A549 (cell line): ENCODE results near the gene ARMC6. TPM values are rescaled to one million over a fixed set of nuclear protein-coding genes. Genes with fewer than 3 reads are reported as not detected.

ENCODE experiments used
- ATAC-seq, 2 experiments: fragments of 200-7000 bp in 1 of 2; fragments of >200 bp in 1 of 2; cut with Nextera tagmentation in 1 of 2; cut with Tn5 transposase in 1 of 2; 3 replicates each; pipeline versions ENCODE4 v1.8.0 to v1.9.1; 2018 to 2020; ENCODE audit warnings: mild to moderate bottlenecking in 1 of 2, moderate library complexity in 1 of 2
- CTCF ChIA-PET: fragments of 300-600 bp; sonication (Branson Sonifier 250); formaldehyde crosslinking; extraction: SDS; loops from one replicate; lab custom pipeline; 2021; ENCODE audit warnings: antibody characterized with exemption, inconsistent platforms; lab: Yijun Ruan, JAX
- POLR2A ChIA-PET: fragments of 350-600 bp; formaldehyde crosslinking; extraction: SDS; loops from one replicate; lab custom pipeline; 2021; ENCODE audit warnings: antibody characterized with exemption, inconsistent platforms; lab: Yijun Ruan, JAX
- DNase-seq, 2 experiments: peaks; one replicate each; pipeline versions ENCODE4 v3.0.0 to v3.0.0-alpha.2; 2011 to 2016; ENCODE audit warnings: low read depth in 1 of 2, low spot score in 1 of 2
- FAIRE-seq: peaks from 2 replicates; lab custom pipeline; 2011; peaks lifted over from hg19 to GRCh38; lab: Jason Lieb, UNC
- H3K27ac ChIP-seq, 2 experiments: fragments of >200 bp; sonication (Bioruptor Twin); formaldehyde crosslinking; 3 replicates each; pipeline ENCODE4 v1.5.1; 2016 to 2017
- H3K4me1 ChIP-seq: fragments of >200 bp; sonication (Bioruptor Twin); formaldehyde crosslinking; 3 replicates; pipeline ENCODE4 v1.6.1; 2016
- H3K4me2 ChIP-seq: fragments of >200 bp; sonication (Bioruptor Twin); formaldehyde crosslinking; 3 replicates; pipeline ENCODE4 v1.6.1; 2016
- H3K4me3 ChIP-seq: fragments of >200 bp; sonication (Bioruptor Twin); formaldehyde crosslinking; 3 replicates; pipeline ENCODE4 v1.5.1; 2016
- H3K9me3 ChIP-seq: fragments of >200 bp; sonication (Bioruptor Twin); formaldehyde crosslinking; 3 replicates; pipeline ENCODE4 v1.6.1; 2016
- BCL3 ChIP-seq: fragments of >200 bp; sonication (Bioruptor Twin); formaldehyde crosslinking; IDR thresholded peaks from 3 replicates; pipeline ENCODE4 v1.6.1; 2016
- CBX2 ChIP-seq: fragments of 200-600 bp; sonication (generic); IDR thresholded peaks from 2 replicates; pipeline ENCODE4 v1.6.1; 2016; ENCODE audit warnings: low read depth, mild to moderate bottlenecking, borderline replicate concordance
- CHD2 ChIP-seq: fragments of 150-350 bp; IDR thresholded peaks from 2 replicates; pipeline ENCODE4 v1.6.1; 2014; ENCODE audit warnings: low read length; ENCODE audit not compliant: partially characterized antibody
- E2F6 ChIP-seq: IDR thresholded peaks from 2 replicates; pipeline ENCODE4 v1.6.1; 2012; ENCODE audit warnings: low read depth, borderline replicate concordance
- EHF ChIP-seq: fragments of 250-450 bp; sonication (Bioruptor Pico); IDR thresholded peaks from 2 replicates; pipeline ENCODE4 v1.5.0; 2020; ENCODE audit warnings: mild to moderate bottlenecking
- ELK1 ChIP-seq: fragments of 150-350 bp; IDR thresholded peaks from 2 replicates; pipeline ENCODE4 v1.6.1; 2014; ENCODE audit warnings: low read depth, mild to moderate bottlenecking, low read length
- EP300 ChIP-seq, 2 experiments: fragments of >200 bp; sonication (Bioruptor Twin); formaldehyde crosslinking; IDR thresholded peaks; 2 replicates in 1 of 2; 3 replicates in 1 of 2; pipeline ENCODE4 v1.6.1; 2016 to 2017
- FOSB ChIP-seq: fragments of 250-450 bp; sonication (Bioruptor Pico); IDR thresholded peaks from 2 replicates; pipeline ENCODE4 v1.5.0; 2020; ENCODE audit warnings: mild to moderate bottlenecking, moderate library complexity
- FOSL2 ChIP-seq, 2 experiments: fragments of 450-650 bp in 1 of 2; fragments of >200 bp in 1 of 2; sonication (Bioruptor Twin) in 1 of 2; formaldehyde crosslinking; IDR thresholded peaks; 2 replicates each; pipeline versions ENCODE4 v1.5.0 to v1.6.1; 2016 to 2020; ENCODE audit warnings: mild to moderate bottlenecking in 1 of 2, moderate library complexity in 1 of 2
- HEYL ChIP-seq: fragments of 250-450 bp; sonication (Bioruptor Pico); IDR thresholded peaks from 2 replicates; pipeline ENCODE4 v1.8.0; 2021; ENCODE audit warnings: mild to moderate bottlenecking, moderate library complexity
- HOXB13 ChIP-seq: fragments of 250-450 bp; sonication (Bioruptor Pico); IDR thresholded peaks from 2 replicates; pipeline ENCODE4 v1.5.0; 2020; ENCODE audit warnings: low read depth, mild to moderate bottlenecking, moderate library complexity
- HOXB5 ChIP-seq: fragments of 250-450 bp; sonication (Bioruptor Pico); IDR thresholded peaks from 2 replicates; pipeline ENCODE4 v1.5.0; 2020; ENCODE audit warnings: mild to moderate bottlenecking, moderate library complexity
- KDM1A ChIP-seq: fragments of 200-600 bp; sonication (generic); IDR thresholded peaks from 2 replicates; pipeline ENCODE4 v1.6.1; 2016; ENCODE audit warnings: low read depth, mild to moderate bottlenecking
- MAFK ChIP-seq: fragments of 450-650 bp; IDR thresholded peaks from 2 replicates; pipeline ENCODE4 v1.6.1; 2014; ENCODE audit not compliant: partially characterized antibody
- MAX ChIP-seq: IDR thresholded peaks from 2 replicates; pipeline ENCODE4 v1.6.1; 2012
- MAZ ChIP-seq: fragments of 150-350 bp; IDR thresholded peaks from 2 replicates; pipeline ENCODE4 v1.6.1; 2014; ENCODE audit warnings: antibody characterized with exemption, low read depth, low read length, borderline replicate concordance
- NPAS2 ChIP-seq: fragments of 250-450 bp; sonication (Bioruptor Pico); IDR thresholded peaks from 2 replicates; pipeline ENCODE4 v1.8.0; 2022; ENCODE audit warnings: mild to moderate bottlenecking, moderate library complexity, borderline replicate concordance
- RAD21 ChIP-seq, 2 experiments: fragments of >200 bp in 1 of 2; sonication (Bioruptor Twin) in 1 of 2; formaldehyde crosslinking in 1 of 2; IDR thresholded peaks in 1 of 2; conservative IDR thresholded peaks in 1 of 2; 2 replicates in 1 of 2; 3 replicates in 1 of 2; pipeline ENCODE4 v1.6.1; 2012 to 2018; ENCODE audit warnings: inconsistent platforms in 1 of 2
- RARB ChIP-seq: fragments of 250-450 bp; sonication (Bioruptor Pico); IDR thresholded peaks from 2 replicates; pipeline ENCODE4 v1.8.0; 2021; ENCODE audit warnings: mild to moderate bottlenecking, moderate library complexity
- SMC3 ChIP-seq: fragments of >200 bp; sonication (Bioruptor Twin); formaldehyde crosslinking; IDR thresholded peaks from 3 replicates; pipeline ENCODE4 v1.6.1; 2018; ENCODE audit warnings: inconsistent platforms
- ZC3H11A ChIP-seq: fragments of 450-650 bp; IDR thresholded peaks from 2 replicates; pipeline ENCODE4 v1.6.1; 2014; ENCODE audit warnings: antibody characterized with exemption, mild to moderate bottlenecking
- ZSCAN20 ChIP-seq: fragments of 250-450 bp; sonication (Bioruptor Pico); IDR thresholded peaks from 2 replicates; pipeline ENCODE4 v1.8.0; 2022; ENCODE audit warnings: mild to moderate bottlenecking, moderate library complexity
- WGBS: methylation state at CpG from one replicate; pipeline ENCODE4 v1.1.6; 2017; ENCODE audit errors: missing lambda C conversion rate; 5-methylcytosine and 5-hydroxymethylcytosine counted together
- polyA plus RNA-seq, 4 experiments: library from polyadenylated mRNA; depleted of rRNA in 3 of 4; stranded (reverse); fragments of >200 nt; fragmentation: RNase III in 1 of 4; extraction: RNeasy Plus Mini Kit Qiagen cat#74134 plus additional on column Dnase treatment in 1 of 4; gene quantifications; 2 replicates in 3 of 4; 3 replicates in 1 of 4; pipeline ENCODE4 v1.2.3, GENCODE V29; 2011 to 2017

ARMC6 gene
- polyA plus RNA-seq, 2 of the 4 experiments (the other 2 are of a cell fraction): 18.2 to 27.6 TPM

GRCh38 chr19:19078801-19079200 lies 45.4 kb downstream of the ARMC6 start:
- Histone ChIP-seq H3K4me1 (no peaks in the 10 kb centered on the region), H3K4me3 (no peak overlapping the region), H3K9me3 (no peaks in the 10 kb centered on the region), H3K27ac (no peak overlapping the region), H3K4me2 (no peak overlapping the region)
- FAIRE-seq (no peak), DNase-seq (no peak), ATAC-seq (no peak)
- ChIA-PET CTCF (no interaction called here), POLR2A (no interaction called here)
- 89% methylated on average over 6 of the region's 6 CpGs for WGBS
- TF ChIP-seq HOXB5 (CRISPR knock-in tag): no peak
- no peak for TF ChIP-seq CHD2
- no peak for TF ChIP-seq RAD21 (conservative IDR thresholded peaks at IDR 0.05 in 1 of 2, IDR thresholded peaks at IDR 0.05 in 1 of 2)
- TF ChIP-seq EHF (CRISPR knock-in tag): no peak
- no peak for TF ChIP-seq EP300 (IDR thresholded peaks at IDR 0.05)
- TF ChIP-seq RARB (CRISPR knock-in tag): no peak
- no peak for TF ChIP-seq ELK1

- FAIRE-seq (no peak), DNase-seq (no peak), ATAC-seq (no peak)
- H3K9me3 ChIP-seq: no peaks in the 10 kb centered on the region
- ChIA-PET CTCF (no interaction called here), POLR2A (no interaction called here)
- 94% methylated on average over 1 of the region's 1 CpG for WGBS
- TF ChIP-seq BCL3 (no peak), MAZ (no peak), FOSB (no peak), ZC3H11A (no peak), MAFK (no peak), E2F6 (no peak), NPAS2 (CRISPR knock-in tag) (no peak), CBX2 (no peak)
- H3K4me2 ChIP-seq: no peak overlapping the region
- no peak overlapping the region for H3K27ac ChIP-seq
- no peaks in the 10 kb centered on the region for H3K4me1 ChIP-seq
- no peak overlapping the region for H3K4me3 ChIP-seq
Measured at GRCh38 chr19:19079571-19079970, 46.2 kb downstream of the ARMC6 start.

- ATAC-seq: no peak
- 71% methylated on average over 16 of the region's 16 CpGs for WGBS
- Histone ChIP-seq H3K4me3 (no peak overlapping the region), H3K4me1 (no peaks in the 10 kb centered on the region), H3K27ac (no peak overlapping the region), H3K4me2 (no peak overlapping the region), H3K9me3 (no peaks in the 10 kb centered on the region)
- ChIA-PET CTCF (no interaction called here), POLR2A (no interaction called here)
- DNase-seq: no peak
- FAIRE-seq: no peak
- TF ChIP-seq ZSCAN20 (CRISPR knock-in tag): no peak
Measured at GRCh38 chr19:19081642-19082151, 48.3 kb downstream of the ARMC6 start.

GRCh38 chr19:19083413-19084178 lies 50.2 kb downstream of the ARMC6 start:
- H3K4me2 ChIP-seq: no peak overlapping the region
- no peak for FAIRE-seq
- DNase-seq: no peak
- no peak overlapping the region for H3K27ac ChIP-seq
- no peak overlapping the region for H3K4me3 ChIP-seq
- ChIA-PET CTCF (no interaction called here), POLR2A (no interaction called here)
- 55% methylated on average over 4 of the region's 10 CpGs for WGBS
- ATAC-seq: no peak
- no peaks in the 10 kb centered on the region for H3K9me3 ChIP-seq
- H3K4me1 ChIP-seq: no peaks in the 10 kb centered on the region
- no peak for TF ChIP-seq HOXB13 (CRISPR knock-in tag)
- TF ChIP-seq RARB (CRISPR knock-in tag): no peak
- TF ChIP-seq NPAS2 (CRISPR knock-in tag): no peak
- no peak for TF ChIP-seq KDM1A
- TF ChIP-seq HEYL: no peak
- TF ChIP-seq MAX: no peak
- TF ChIP-seq MAZ: no peak
- no peak for TF ChIP-seq FOSL2 (IDR thresholded peaks at IDR 0.05)
- TF ChIP-seq FOSL2 (CRISPR knock-in tag; IDR thresholded peaks at IDR 0.05): no peak
- TF ChIP-seq SMC3: no peak
